Gastroesophageal sphincter (tissue), 3 donors: Measurements from ENCODE around the gene LIN7C.

Experiments used
- POLR2AphosphoS5 ChIP-seq: sonication (generic); formaldehyde crosslinking; IDR thresholded peaks from one replicate; pipeline ENCODE4 v1.6.1; 2017; ENCODE audit warnings: antibody characterized with exemption
- TF ChIP-seq, protein P1 (sequence below), 4 experiments: fragments of 200-600 bp in 2 of 4; fragments of 450-650 bp in 2 of 4; sonication (generic) in 1 of 4; IDR thresholded peaks; one replicate each; pipeline ENCODE4 v1.5.1; 2017 to 2019; ENCODE audit warnings: antibody characterized with exemption in 4 of 4, mild to moderate bottlenecking in 2 of 4, moderate library complexity in 2 of 4

- TF ChIP-seq, protein P1, sequence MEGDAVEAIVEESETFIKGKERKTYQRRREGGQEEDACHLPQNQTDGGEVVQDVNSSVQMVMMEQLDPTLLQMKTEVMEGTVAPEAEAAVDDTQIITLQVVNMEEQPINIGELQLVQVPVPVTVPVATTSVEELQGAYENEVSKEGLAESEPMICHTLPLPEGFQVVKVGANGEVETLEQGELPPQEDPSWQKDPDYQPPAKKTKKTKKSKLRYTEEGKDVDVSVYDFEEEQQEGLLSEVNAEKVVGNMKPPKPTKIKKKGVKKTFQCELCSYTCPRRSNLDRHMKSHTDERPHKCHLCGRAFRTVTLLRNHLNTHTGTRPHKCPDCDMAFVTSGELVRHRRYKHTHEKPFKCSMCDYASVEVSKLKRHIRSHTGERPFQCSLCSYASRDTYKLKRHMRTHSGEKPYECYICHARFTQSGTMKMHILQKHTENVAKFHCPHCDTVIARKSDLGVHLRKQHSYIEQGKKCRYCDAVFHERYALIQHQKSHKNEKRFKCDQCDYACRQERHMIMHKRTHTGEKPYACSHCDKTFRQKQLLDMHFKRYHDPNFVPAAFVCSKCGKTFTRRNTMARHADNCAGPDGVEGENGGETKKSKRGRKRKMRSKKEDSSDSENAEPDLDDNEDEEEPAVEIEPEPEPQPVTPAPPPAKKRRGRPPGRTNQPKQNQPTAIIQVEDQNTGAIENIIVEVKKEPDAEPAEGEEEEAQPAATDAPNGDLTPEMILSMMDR (IDR thresholded peaks at IDR 0.05): no peak
- TF ChIP-seq POLR2AphosphoS5: no peak
Observed at GRCh38 chr11:27512238-27512637, 5.7 kb upstream of the LIN7C start.
